Upper lobe of left lung (tissue), 4 donors: ENCODE results near the gene SLC4A2.

Experiments
- POLR2AphosphoS5 ChIP-seq, 2 donors: sonication (generic); formaldehyde crosslinking; IDR thresholded peaks; one replicate each; pipeline ENCODE4 v1.5.1; 2017; ENCODE audit warnings: antibody characterized with exemption in 2 of 2
- TF ChIP-seq, protein P1 (sequence below), 6 experiments: fragments of 450-650 bp in 4 of 6; fragments of 200-600 bp in 2 of 6; sonication (generic) in 2 of 6; IDR thresholded peaks; one replicate each; pipeline ENCODE4 v1.5.1; 2016 to 2019; ENCODE audit warnings: antibody characterized with exemption in 6 of 6

GRCh38 chr7:151075978-151076426, 16.6 kb downstream of the SLC4A2 start:
- no peak for TF ChIP-seq POLR2AphosphoS5 (IDR thresholded peaks at IDR 0.05)
- TF ChIP-seq, protein P1, sequence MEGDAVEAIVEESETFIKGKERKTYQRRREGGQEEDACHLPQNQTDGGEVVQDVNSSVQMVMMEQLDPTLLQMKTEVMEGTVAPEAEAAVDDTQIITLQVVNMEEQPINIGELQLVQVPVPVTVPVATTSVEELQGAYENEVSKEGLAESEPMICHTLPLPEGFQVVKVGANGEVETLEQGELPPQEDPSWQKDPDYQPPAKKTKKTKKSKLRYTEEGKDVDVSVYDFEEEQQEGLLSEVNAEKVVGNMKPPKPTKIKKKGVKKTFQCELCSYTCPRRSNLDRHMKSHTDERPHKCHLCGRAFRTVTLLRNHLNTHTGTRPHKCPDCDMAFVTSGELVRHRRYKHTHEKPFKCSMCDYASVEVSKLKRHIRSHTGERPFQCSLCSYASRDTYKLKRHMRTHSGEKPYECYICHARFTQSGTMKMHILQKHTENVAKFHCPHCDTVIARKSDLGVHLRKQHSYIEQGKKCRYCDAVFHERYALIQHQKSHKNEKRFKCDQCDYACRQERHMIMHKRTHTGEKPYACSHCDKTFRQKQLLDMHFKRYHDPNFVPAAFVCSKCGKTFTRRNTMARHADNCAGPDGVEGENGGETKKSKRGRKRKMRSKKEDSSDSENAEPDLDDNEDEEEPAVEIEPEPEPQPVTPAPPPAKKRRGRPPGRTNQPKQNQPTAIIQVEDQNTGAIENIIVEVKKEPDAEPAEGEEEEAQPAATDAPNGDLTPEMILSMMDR (IDR thresholded peaks at IDR 0.05), result no peak
